ENCODE results near the gene NDRG3. TPM values are rescaled to one million over a fixed set of nuclear protein-coding genes. Genes with fewer than 3 reads are reported as not detected.
"Not testable (repeated sequence)": the region's sequence is repeated elsewhere in the genome, so short reads cannot be mapped to it uniquely, and the experiment has no call there.

NDRG3 gene
- total and polyA plus RNA-seq, 7 experiments from 2014 or later = 20.8 to 49.4 (median 29.5) TPM

- Mint-ChIP-seq H3K27me3 (no peaks in the 10 kb centered on the region), H3K36me3 (peaks cover 0 to 51% (median 19%) of the 10 kb centered on the region in 5 donors), H3K9me3 (no peaks in the 10 kb centered on the region), H3K27ac (no peak overlapping the region), H3K4me3 (no peak overlapping the region), H3K4me1 (peaks cover 0 to 5% (median 0%) of the 10 kb centered on the region in 7 donors)
- H3K9me3 ChIP-seq (ENCODE audit: control insufficient read depth in 2 of 3, low read length in 3 of 3) = no peaks in the 10 kb centered on the region
- H3K4me1 ChIP-seq (ENCODE audit: control insufficient read depth in 2 of 2, insufficient read depth in 2 of 2, low read length in 2 of 2) = no peaks in the 10 kb centered on the region
- no peaks in the 10 kb centered on the region for H3K27me3 ChIP-seq (ENCODE audit: control insufficient read depth in 2 of 2, insufficient read depth in 2 of 2, low read length in 2 of 2)
- H3K4me3 ChIP-seq (ENCODE audit: low read length) = no peak overlapping the region
- ChIA-PET CTCF (interaction anchor here (0.6 kb wide), 1 partner anchor 842 kb away, joined by 4 read pairs; no protein-coding TSS in a partner anchor), POLR2A (no interaction called here)
- intact Hi-C loops (cut with micrococcal nuclease) = no loop called here
- H3K36me3 ChIP-seq (ENCODE audit: control insufficient read depth in 2 of 3, insufficient read depth in 3 of 3, low read length in 3 of 3) = peaks cover 0 to 21% (median 0%) of the 10 kb centered on the region in 3 experiments
- ATAC-seq (no peak), DNase-seq (peak in 1 of 9 donors; percentile 6)
- no peak overlapping the region for H3K27ac ChIP-seq (ENCODE audit: low read depth, low read length)
Measured at GRCh38 chr20:36684747-36685146, 61.1 kb downstream of the NDRG3 start.

DNA sequence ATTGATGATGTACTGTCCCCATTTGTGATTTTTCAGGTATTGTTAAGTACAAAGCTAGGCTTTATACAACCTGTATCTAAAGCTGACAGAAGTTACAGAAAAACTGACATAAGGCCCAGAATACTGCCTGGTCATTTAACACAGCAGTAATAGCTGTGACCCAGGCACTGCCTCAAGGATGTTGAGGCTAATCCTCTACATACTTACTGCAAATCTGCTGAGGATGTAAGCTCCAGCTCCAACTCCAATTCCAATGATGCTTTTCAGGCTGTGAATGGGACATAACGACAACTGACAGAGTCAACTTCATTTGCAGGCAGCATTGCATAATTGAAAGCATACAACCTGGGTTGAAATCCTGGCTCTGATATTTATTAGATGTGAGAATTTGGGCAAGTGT lies 63.6 kb downstream of the NDRG3 start:
- H3K27me3 ChIP-seq (ENCODE audit: control insufficient read depth in 2 of 2, insufficient read depth in 2 of 2, low read length in 2 of 2) = no peaks in the 10 kb centered on the region
- Mint-ChIP-seq H3K27me3 (no peaks in the 10 kb centered on the region), H3K9me3 (no peaks in the 10 kb centered on the region), H3K4me1 (peaks cover 0 to 5% (median 0%) of the 10 kb centered on the region in 7 donors), H3K27ac (no peak overlapping the region), H3K4me3 (no peak overlapping the region), H3K36me3 (peaks cover 1 to 57% (median 26%) of the 10 kb centered on the region in 5 donors)
- ChIA-PET CTCF (no interaction called here), POLR2A (no interaction called here)
- DNase-seq (no peak), ATAC-seq (no peak)
- no peak overlapping the region for H3K4me3 ChIP-seq (ENCODE audit: low read length)
- intact Hi-C loops (cut with micrococcal nuclease) = no loop called here
- no peak overlapping the region for H3K27ac ChIP-seq (ENCODE audit: low read depth, low read length)
- peaks cover 0 to 22% (median 0%) of the 10 kb centered on the region in 3 experiments for H3K36me3 ChIP-seq (ENCODE audit: control insufficient read depth in 2 of 3, insufficient read depth in 3 of 3, low read length in 3 of 3)
- H3K9me3 ChIP-seq (ENCODE audit: control insufficient read depth in 2 of 3, low read length in 3 of 3) = no peaks in the 10 kb centered on the region
- H3K4me1 ChIP-seq (ENCODE audit: control insufficient read depth in 2 of 2, insufficient read depth in 2 of 2, low read length in 2 of 2) = no peaks in the 10 kb centered on the region

DNA sequence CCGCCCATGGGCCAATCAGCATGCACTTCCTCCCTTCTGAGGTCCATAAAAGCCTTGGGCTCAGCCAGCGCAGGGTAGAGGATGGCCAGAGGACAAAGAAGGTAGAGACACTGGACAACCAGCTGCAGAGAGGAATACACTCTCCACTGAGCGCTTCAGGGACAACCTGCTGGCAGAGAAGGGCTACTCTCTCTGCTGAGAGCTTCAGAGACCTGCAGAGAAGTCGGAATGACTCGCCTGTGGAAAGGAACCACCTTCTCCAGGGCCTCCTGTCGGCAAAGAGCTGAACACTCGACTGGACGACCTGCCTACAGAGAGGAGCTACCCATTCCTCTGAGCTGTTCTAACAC lies 68.5 kb downstream of the NDRG3 start:
- Mint-ChIP-seq H3K4me3 (no peak overlapping the region), H3K36me3 (peaks cover 1 to 29% (median 18%) of the 10 kb centered on the region in 5 donors), H3K4me1 (no peaks in the 10 kb centered on the region), H3K27ac (no peak overlapping the region), H3K27me3 (no peaks in the 10 kb centered on the region), H3K9me3 (no peaks in the 10 kb centered on the region)
- POLR2A ChIA-PET = no interaction called here
- DNase-seq = no peak
- no peaks in the 10 kb centered on the region for H3K27me3 ChIP-seq (ENCODE audit: control insufficient read depth in 2 of 2, insufficient read depth in 2 of 2, low read length in 2 of 2)
- no peak for ATAC-seq
- no peaks in the 10 kb centered on the region for H3K4me1 ChIP-seq (ENCODE audit: control insufficient read depth in 2 of 2, insufficient read depth in 2 of 2, low read length in 2 of 2)
- H3K36me3 ChIP-seq (ENCODE audit: control insufficient read depth in 2 of 3, insufficient read depth in 3 of 3, low read length in 3 of 3) = peaks cover 0 to 18% (median 0%) of the 10 kb centered on the region in 3 experiments
- H3K4me3 ChIP-seq (ENCODE audit: low read length) = no peak overlapping the region
- no peaks in the 10 kb centered on the region for H3K9me3 ChIP-seq (ENCODE audit: control insufficient read depth in 2 of 3, low read length in 3 of 3)
- intact Hi-C loops (cut with micrococcal nuclease) = no loop called here
- no peak overlapping the region for H3K27ac ChIP-seq (ENCODE audit: low read depth, low read length)
- CTCF ChIA-PET = no interaction called here

- no peak overlapping the region for H3K27ac Mint-ChIP-seq
- Histone ChIP-seq H3K9me3 (ENCODE audit: control insufficient read depth in 2 of 3, low read length in 3 of 3) (no peaks in the 10 kb centered on the region), H3K27me3 (ENCODE audit: control insufficient read depth in 2 of 2, insufficient read depth in 2 of 2, low read length in 2 of 2) (no peaks in the 10 kb centered on the region), H3K4me3 (ENCODE audit: low read length) (no peak overlapping the region), H3K4me1 (ENCODE audit: control insufficient read depth in 2 of 2, insufficient read depth in 2 of 2, low read length in 2 of 2) (no peaks in the 10 kb centered on the region), H3K27ac (ENCODE audit: low read depth, low read length) (no peak overlapping the region), H3K36me3 (ENCODE audit: control insufficient read depth in 2 of 3, insufficient read depth in 3 of 3, low read length in 3 of 3) (peaks cover 0 to 18% (median 0%) of the 10 kb centered on the region in 3 experiments)
- CTCF ChIA-PET = no interaction called here
- H3K9me3 Mint-ChIP-seq = no peaks in the 10 kb centered on the region
- no peaks in the 10 kb centered on the region for H3K27me3 Mint-ChIP-seq
- no peak for ATAC-seq
- no peak overlapping the region for H3K4me3 Mint-ChIP-seq
- no peaks in the 10 kb centered on the region for H3K4me1 Mint-ChIP-seq
- peaks cover 1 to 28% (median 13%) of the 10 kb centered on the region in 5 donors for H3K36me3 Mint-ChIP-seq
- POLR2A ChIA-PET = no interaction called here
- DNase-seq = no peak
- intact Hi-C loops (cut with micrococcal nuclease) = no loop called here
Measured at GRCh38 chr20:36676701-36677421, 69.0 kb downstream of the NDRG3 start.

DNA sequence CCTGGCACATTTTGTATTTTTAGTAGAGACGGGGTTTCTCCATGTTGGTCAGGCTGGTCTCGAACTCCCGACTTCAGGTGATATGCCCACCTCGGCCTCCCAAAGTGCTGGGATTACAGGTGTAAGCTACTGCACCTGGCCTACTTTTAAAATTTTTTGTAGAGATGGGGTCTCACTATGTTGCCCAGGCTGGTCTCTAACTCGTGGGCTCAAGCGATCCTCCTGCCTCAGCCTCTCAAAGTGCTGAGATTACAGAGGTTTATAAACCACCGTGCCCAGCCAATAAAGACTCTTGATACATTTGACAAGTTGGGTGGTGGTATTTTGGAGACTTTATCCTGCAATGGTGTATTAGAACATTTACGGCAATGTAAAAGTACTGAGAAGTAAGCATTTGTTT lies 70.3 kb downstream of the NDRG3 start:
- intact Hi-C loops (cut with micrococcal nuclease); H3K27me3 ChIP-seq (ENCODE audit: control insufficient read depth in 2 of 2, insufficient read depth in 2 of 2, low read length in 2 of 2); H3K9me3 Mint-ChIP-seq; H3K27ac Mint-ChIP-seq; POLR2A ChIA-PET; H3K4me1 ChIP-seq (ENCODE audit: control insufficient read depth in 2 of 2, insufficient read depth in 2 of 2, low read length in 2 of 2); DNase-seq; ATAC-seq; H3K4me3 ChIP-seq (ENCODE audit: low read length); H3K4me3 Mint-ChIP-seq; H3K4me1 Mint-ChIP-seq; H3K9me3 ChIP-seq (ENCODE audit: control insufficient read depth in 2 of 3, low read length in 3 of 3); H3K27ac ChIP-seq (ENCODE audit: low read depth, low read length); H3K27me3 Mint-ChIP-seq: not testable (repeated sequence)
- peaks cover 0 to 12% (median 0%) of the 10 kb centered on the region in 3 experiments for H3K36me3 ChIP-seq (ENCODE audit: control insufficient read depth in 2 of 3, insufficient read depth in 3 of 3, low read length in 3 of 3)
- peaks cover 3 to 23% (median 11%) of the 10 kb centered on the region in 5 donors for H3K36me3 Mint-ChIP-seq
- CTCF ChIA-PET = interaction anchor here (0.7 to 0.8 kb wide), 2 partner anchors 68 to 87 kb away, joined by 3 read pairs; no protein-coding TSS in a partner anchor

DNA sequence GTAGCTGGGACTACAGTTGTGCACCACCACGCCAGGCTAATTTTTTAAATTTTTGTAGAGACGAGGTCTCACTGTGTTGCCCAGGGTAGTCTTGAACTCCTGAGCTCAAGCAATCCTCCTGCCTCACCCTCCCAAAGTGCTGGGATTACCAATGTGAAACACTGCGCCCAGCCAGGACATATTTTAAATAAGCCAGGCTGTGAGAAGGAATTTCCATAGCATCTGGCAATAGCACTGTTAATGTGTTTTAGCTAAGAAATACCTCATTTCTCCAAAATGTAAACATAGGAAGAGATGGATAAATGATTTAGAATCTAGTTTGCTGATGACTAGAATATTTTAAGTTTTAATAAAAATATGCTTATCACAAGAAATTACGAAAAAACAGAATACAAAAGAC lies 72.9 kb downstream of the NDRG3 start:
- CTCF ChIA-PET = interaction anchor here (0.7 kb wide), 1 partner anchor 281 kb away, joined by 4 read pairs; no protein-coding TSS in a partner anchor
- Mint-ChIP-seq H3K4me3 (no peak overlapping the region), H3K4me1 (no peaks in the 10 kb centered on the region), H3K36me3 (peaks cover 5 to 20% (median 9%) of the 10 kb centered on the region in 5 donors), H3K27me3 (no peaks in the 10 kb centered on the region), H3K27ac (no peak overlapping the region), H3K9me3 (no peaks in the 10 kb centered on the region)
- no peak overlapping the region for H3K4me3 ChIP-seq (ENCODE audit: low read length)
- H3K4me1 ChIP-seq (ENCODE audit: control insufficient read depth in 2 of 2, insufficient read depth in 2 of 2, low read length in 2 of 2) = no peaks in the 10 kb centered on the region
- H3K36me3 ChIP-seq (ENCODE audit: control insufficient read depth in 2 of 3, insufficient read depth in 3 of 3, low read length in 3 of 3) = peaks cover 0 to 9% (median 0%) of the 10 kb centered on the region in 3 experiments
- POLR2A ChIA-PET = no interaction called here
- no peak overlapping the region for H3K27ac ChIP-seq (ENCODE audit: low read depth, low read length)
- intact Hi-C loops (cut with micrococcal nuclease) = loop anchor here in 1 of 2 donors (1.0 kb wide), 1 partner anchor 14 kb away; no protein-coding TSS in a partner anchor
- H3K9me3 ChIP-seq (ENCODE audit: control insufficient read depth in 2 of 3, low read length in 3 of 3) = no peaks in the 10 kb centered on the region
- DNase-seq (no peak), ATAC-seq (no peak)
- H3K27me3 ChIP-seq (ENCODE audit: control insufficient read depth in 2 of 2, insufficient read depth in 2 of 2, low read length in 2 of 2) = no peaks in the 10 kb centered on the region
